Bronchial epithelial cell (primary cell): Measurements from ENCODE around the gene CTXN1. TPM values are rescaled to one million over a fixed set of nuclear protein-coding genes. Genes with fewer than 3 reads are reported as not detected.
A peak's percentile ranks its signal among the peaks of the same experiment; 100 is the strongest.

Experiments used
- DNase-seq: peaks from one replicate; pipeline ENCODE4 v3.0.0-alpha.2; 2010; ENCODE audit warnings: low read depth
- FAIRE-seq: peaks from 2 replicates; lab custom pipeline; 2011; peaks lifted over from hg19 to GRCh38; lab: Jason Lieb, UNC
- H3K27me3 ChIP-seq: 2 replicates; pipeline ENCODE4 v1.5.1; 2011; ENCODE audit warnings: low read length; ENCODE audit not compliant: control insufficient read depth, insufficient read depth
- H3K36me3 ChIP-seq: 2 replicates; pipeline ENCODE4 v1.5.1; 2011; ENCODE audit warnings: low read length; ENCODE audit not compliant: control insufficient read depth, insufficient read depth
- H3K4me3 ChIP-seq: 2 replicates; pipeline ENCODE4 v1.5.1; 2011; ENCODE audit warnings: mild to moderate bottlenecking, low read depth, low read length, control low read depth
- total RNA-seq: library from RNA; depleted of rRNA; stranded (reverse); fragments of >200 nt; gene quantifications from 2 replicates; pipeline ENCODE4 v1.2.1, GENCODE V29; 2014
- TF ChIP-seq, protein P1 (sequence below): IDR thresholded peaks from 2 replicates; pipeline ENCODE4 v1.5.1; 2011; ENCODE audit warnings: mild to moderate bottlenecking, moderate library complexity, low read length, control low read depth, inconsistent platforms; ENCODE audit not compliant: insufficient read depth, severe bottlenecking

The CTXN1 gene
- total RNA-seq, 1 donor from 2014 or later = 0.26 TPM

GRCh38 chr19:7912144-7912696 lies 13.7 kb downstream of the CTXN1 start:
- H3K27me3 ChIP-seq = peaks cover 2% of the 10 kb centered on the region
- peaks cover 8% of the 10 kb centered on the region for H3K36me3 ChIP-seq
- no peak overlapping the region for H3K4me3 ChIP-seq
- no peak for FAIRE-seq
- no peak for DNase-seq
- TF ChIP-seq, protein P1, sequence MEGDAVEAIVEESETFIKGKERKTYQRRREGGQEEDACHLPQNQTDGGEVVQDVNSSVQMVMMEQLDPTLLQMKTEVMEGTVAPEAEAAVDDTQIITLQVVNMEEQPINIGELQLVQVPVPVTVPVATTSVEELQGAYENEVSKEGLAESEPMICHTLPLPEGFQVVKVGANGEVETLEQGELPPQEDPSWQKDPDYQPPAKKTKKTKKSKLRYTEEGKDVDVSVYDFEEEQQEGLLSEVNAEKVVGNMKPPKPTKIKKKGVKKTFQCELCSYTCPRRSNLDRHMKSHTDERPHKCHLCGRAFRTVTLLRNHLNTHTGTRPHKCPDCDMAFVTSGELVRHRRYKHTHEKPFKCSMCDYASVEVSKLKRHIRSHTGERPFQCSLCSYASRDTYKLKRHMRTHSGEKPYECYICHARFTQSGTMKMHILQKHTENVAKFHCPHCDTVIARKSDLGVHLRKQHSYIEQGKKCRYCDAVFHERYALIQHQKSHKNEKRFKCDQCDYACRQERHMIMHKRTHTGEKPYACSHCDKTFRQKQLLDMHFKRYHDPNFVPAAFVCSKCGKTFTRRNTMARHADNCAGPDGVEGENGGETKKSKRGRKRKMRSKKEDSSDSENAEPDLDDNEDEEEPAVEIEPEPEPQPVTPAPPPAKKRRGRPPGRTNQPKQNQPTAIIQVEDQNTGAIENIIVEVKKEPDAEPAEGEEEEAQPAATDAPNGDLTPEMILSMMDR = no peak

- FAIRE-seq (no peak), DNase-seq (no peak)
- H3K4me3 ChIP-seq = no peak overlapping the region
- peaks cover 2% of the 10 kb centered on the region for H3K27me3 ChIP-seq
- peaks cover 9% of the 10 kb centered on the region for H3K36me3 ChIP-seq
- TF ChIP-seq, protein P1 = no peak
These were observed 14.3 kb downstream of the CTXN1 start for GRCh38 chr19:7911508-7912143.

- Histone ChIP-seq H3K4me3 (no peak overlapping the region), H3K27me3 (no peaks in the 10 kb centered on the region), H3K36me3 (peaks cover 12% of the 10 kb centered on the region)
- DNase-seq (no peak), FAIRE-seq (no peak)
- TF ChIP-seq, protein P1 = no peak
These were observed 15.4 kb downstream of the CTXN1 start for GRCh38 chr19:7910321-7911161.

DNA sequence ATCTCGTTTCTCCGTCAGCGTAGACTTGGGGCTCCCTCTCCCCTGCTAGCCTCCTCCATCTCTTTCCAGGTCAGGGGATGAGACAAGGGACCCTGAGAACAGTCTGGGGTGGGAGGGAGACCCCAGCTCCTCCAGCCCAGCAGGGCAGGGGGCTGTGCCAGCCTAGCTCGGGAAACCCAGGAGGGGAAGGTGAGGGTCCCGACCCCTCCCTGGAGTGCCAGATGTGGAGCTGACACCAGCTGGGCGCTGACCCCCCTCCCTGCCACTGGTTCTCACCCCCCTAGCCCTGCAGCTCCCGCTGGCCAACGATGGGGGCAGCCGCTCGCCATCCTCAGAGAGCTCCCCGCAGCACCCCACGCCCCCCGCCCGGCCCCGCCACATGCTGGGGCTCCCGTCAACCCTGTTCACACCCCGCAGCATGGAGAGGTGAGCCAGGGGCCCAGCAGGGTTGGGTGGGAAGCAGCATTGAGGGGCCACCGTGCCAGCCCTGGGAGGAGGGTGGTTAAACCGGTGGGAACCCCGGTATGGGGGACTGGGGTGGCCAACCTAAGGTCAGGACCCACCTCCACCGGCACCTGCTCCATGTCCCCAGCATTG lies 16.4 kb downstream of the CTXN1 start:
- peaks cover 15% of the 10 kb centered on the region for H3K36me3 ChIP-seq
- no peaks in the 10 kb centered on the region for H3K27me3 ChIP-seq
- FAIRE-seq (no peak), DNase-seq (no peak)
- H3K4me3 ChIP-seq = no peak overlapping the region
- TF ChIP-seq, protein P1 = no peak

DNA sequence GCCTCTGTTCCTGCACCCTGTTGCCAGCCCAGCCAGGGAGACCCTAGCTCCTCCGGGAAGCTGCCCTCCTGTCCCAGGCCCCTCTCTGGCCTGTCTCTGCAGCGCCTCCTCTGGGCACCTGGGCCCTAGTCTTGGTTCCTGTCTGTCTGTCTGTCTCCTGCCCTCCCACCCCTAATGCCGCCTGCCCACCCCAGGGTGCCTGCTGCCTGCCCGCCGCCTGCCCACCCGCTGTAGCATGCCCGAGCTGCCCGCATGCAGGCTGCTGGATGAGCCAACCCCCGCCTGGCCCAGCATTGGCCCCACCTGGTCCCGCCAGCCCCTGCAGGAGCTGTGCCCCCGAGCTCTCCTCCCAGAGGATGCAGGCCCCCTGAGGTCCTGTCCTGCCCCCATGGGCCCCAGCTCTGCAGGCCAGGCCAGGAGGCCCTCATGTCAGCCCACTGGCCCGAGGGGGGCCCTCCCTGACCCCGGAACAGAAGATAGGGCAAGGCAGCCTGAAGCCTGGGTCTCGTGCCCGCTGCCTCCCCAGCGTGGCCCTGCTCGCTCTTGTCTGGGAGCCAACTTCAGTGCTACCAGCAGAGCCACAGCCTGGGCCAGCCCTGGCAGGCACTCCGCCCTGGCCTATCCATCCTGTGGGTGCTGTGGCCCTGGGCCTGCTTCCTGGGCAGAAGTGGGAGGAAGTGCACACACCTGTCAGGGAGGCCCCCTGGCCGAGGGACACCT lies 17.0 kb downstream of the CTXN1 start:
- FAIRE-seq (no peak), DNase-seq (no peak)
- peaks cover 15% of the 10 kb centered on the region for H3K36me3 ChIP-seq
- TF ChIP-seq, protein P1 = peak; percentile 7
- no peaks in the 10 kb centered on the region for H3K27me3 ChIP-seq
- H3K4me3 ChIP-seq = no peak overlapping the region
